ENCODE results near the gene SRSF4.

The SRSF4 gene

DNA sequence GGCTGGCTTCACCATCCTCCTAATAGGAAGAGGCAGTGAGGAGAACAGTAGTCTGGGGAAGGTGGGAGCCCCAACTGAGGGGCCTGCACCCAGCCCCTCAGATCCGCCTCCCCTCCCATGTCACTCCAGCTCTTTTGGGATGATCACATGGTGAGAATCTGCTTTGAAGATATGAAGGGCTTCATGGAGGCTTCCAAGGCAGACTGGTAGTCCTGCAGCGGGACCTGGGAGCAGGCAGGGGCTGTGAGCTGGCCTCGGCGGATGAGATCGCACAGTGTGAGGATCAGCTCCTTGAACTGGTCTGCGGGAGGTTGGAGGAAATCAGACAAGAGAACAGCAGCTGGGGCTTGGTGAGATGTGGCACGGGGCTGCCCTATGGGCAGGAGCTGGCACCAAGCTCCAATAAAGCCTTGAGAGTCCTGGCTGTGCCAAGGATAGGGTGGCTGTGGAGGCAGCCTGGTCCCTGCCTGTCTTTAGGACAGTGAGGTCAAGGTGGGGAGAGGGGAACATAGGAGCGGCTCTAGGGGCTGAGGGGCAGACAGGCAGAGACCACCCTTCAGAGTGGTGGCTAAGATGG, 12.3 kb upstream of the SRSF4 start:
- DNase-seq (no peak), ATAC-seq (replicated peaks) (no peak)
- Mint-ChIP-seq H3K27ac (no peak overlapping the region), H3K4me3 (no peak overlapping the region), H3K4me1 (no peaks in the 10 kb centered on the region), H3K36me3 (peaks cover 40 to 49% of the 10 kb centered on the region in 2 donors), H3K9me3 (peaks cover 0 to 2% of the 10 kb centered on the region in 2 donors), H3K27me3 (no peaks in the 10 kb centered on the region)

GRCh38 chr1:29190718-29191117, 9.0 kb upstream of the SRSF4 start:
- Mint-ChIP-seq H3K36me3 (peaks cover 30 to 44% of the 10 kb centered on the region in 2 donors), H3K4me1 (no peaks in the 10 kb centered on the region), H3K27ac (no peak overlapping the region), H3K27me3 (no peaks in the 10 kb centered on the region), H3K9me3 (peaks cover 0 to 2% of the 10 kb centered on the region in 2 donors), H3K4me3 (no peak overlapping the region)
- DNase-seq: no peak
- no peak for ATAC-seq (replicated peaks)

- no peaks in the 10 kb centered on the region for H3K27me3 Mint-ChIP-seq
- H3K27ac Mint-ChIP-seq: no peak overlapping the region
- no peak for ATAC-seq (replicated peaks)
- no peaks in the 10 kb centered on the region for H3K4me1 Mint-ChIP-seq
- H3K9me3 Mint-ChIP-seq: peaks cover 0 to 2% of the 10 kb centered on the region in 2 donors
- peaks cover 6 to 11% of the 10 kb centered on the region in 2 donors for H3K36me3 Mint-ChIP-seq
- H3K4me3 Mint-ChIP-seq: no peak overlapping the region
- no peak for DNase-seq
Observed at GRCh38 chr1:29186707-29187106, 5.0 kb upstream of the SRSF4 start.

- Mint-ChIP-seq H3K9me3 (peaks cover 0 to 2% of the 10 kb centered on the region in 2 donors), H3K4me3 (no peak overlapping the region), H3K27ac (no peak overlapping the region), H3K4me1 (no peaks in the 10 kb centered on the region), H3K36me3 (peaks cover 7 to 11% of the 10 kb centered on the region in 2 donors), H3K27me3 (no peaks in the 10 kb centered on the region)
- ATAC-seq (replicated peaks): no peak
- DNase-seq: no peak
Observed at GRCh38 chr1:29186252-29186651, 4.6 kb upstream of the SRSF4 start.

- Mint-ChIP-seq H3K4me3 (peak overlapping the region in 1 of 2 donors; percentile 15), H3K9me3 (no peaks in the 10 kb centered on the region), H3K36me3 (peaks cover 14 to 20% of the 10 kb centered on the region in 2 donors), H3K27ac (peak overlapping the region; percentile 6), H3K4me1 (peaks cover 14 to 19% of the 10 kb centered on the region in 2 donors), H3K27me3 (no peaks in the 10 kb centered on the region)
- no peak for DNase-seq
- no peak for ATAC-seq (replicated peaks)
Observed at GRCh38 chr1:29183287-29183686, 1.6 kb upstream of the SRSF4 start.

GRCh38 chr1:29180497-29181412, 945 bp downstream of the SRSF4 start:
- Mint-ChIP-seq H3K27me3 (no peaks in the 10 kb centered on the region), H3K4me1 (peaks cover 22 to 43% of the 10 kb centered on the region in 2 donors), H3K4me3 (peak overlapping the region; percentile 91 to 95), H3K9me3 (no peaks in the 10 kb centered on the region), H3K27ac (peak overlapping the region; percentile 99), H3K36me3 (peaks cover 21 to 28% of the 10 kb centered on the region in 2 donors)
- DNase-seq (no peak), ATAC-seq (replicated peaks) (no peak)

DNA sequence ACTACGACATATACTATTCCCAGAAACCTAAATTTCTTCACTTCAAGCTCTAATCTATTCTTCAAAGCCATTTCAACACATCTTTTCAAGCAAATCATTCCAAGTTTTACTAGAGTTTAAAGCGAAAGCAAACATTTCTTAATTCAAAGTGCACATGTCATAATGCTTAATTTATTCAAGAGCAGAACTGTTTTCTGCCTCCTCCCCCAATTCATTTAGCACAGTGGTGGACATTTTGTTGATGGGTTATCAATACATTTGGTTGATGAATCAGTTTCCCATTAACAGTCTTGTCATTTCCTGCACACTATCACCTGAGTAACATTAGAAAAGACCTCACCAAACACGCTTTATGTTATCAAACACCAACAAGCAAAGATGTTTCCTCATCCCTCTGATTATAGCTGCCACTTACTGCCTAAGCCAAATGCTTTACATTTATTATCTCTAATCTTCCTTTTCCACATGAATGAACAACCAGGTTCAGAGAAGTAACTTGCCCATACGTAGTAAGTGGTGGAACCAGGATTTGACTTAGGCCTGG, 2.0 kb downstream of the SRSF4 start:
- H3K4me1 Mint-ChIP-seq: peaks cover 22 to 43% of the 10 kb centered on the region in 2 donors
- DNase-seq (no peak), ATAC-seq (replicated peaks) (no peak)
- H3K27me3 Mint-ChIP-seq: no peaks in the 10 kb centered on the region
- H3K36me3 Mint-ChIP-seq: peaks cover 22 to 28% of the 10 kb centered on the region in 2 donors
- peak overlapping the region; percentile 37 for H3K27ac Mint-ChIP-seq
- H3K4me3 Mint-ChIP-seq: peak overlapping the region; percentile 91 to 95
- no peaks in the 10 kb centered on the region for H3K9me3 Mint-ChIP-seq

- H3K27ac Mint-ChIP-seq: no peak overlapping the region
- ATAC-seq (replicated peaks) (no peak), DNase-seq (no peak)
- no peaks in the 10 kb centered on the region for H3K27me3 Mint-ChIP-seq
- H3K4me1 Mint-ChIP-seq: peaks cover 29 to 53% of the 10 kb centered on the region in 2 donors
- H3K36me3 Mint-ChIP-seq: peaks cover 27 to 37% of the 10 kb centered on the region in 2 donors
- H3K9me3 Mint-ChIP-seq: no peaks in the 10 kb centered on the region
- H3K4me3 Mint-ChIP-seq: no peak overlapping the region
Observed at GRCh38 chr1:29177022-29177705, 4.5 kb downstream of the SRSF4 start.

DNA sequence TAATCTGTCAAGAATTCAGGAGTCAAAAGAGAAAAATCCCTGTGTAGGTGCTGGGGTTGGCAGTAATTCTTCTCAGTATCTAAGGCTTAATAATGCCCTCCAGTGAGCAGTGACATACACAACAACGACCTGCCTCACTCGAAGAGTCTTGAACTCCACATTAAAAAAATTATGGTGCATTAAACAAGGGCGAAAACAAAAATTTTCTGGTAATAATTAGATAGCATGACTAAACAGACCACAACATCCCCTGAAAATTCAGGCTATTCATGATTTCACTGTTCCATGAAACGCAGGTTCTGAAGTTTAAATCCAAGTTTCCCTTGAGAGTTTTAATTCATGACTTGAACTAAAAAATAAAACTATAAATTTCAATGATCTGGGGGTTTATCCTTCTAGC, 5.1 kb downstream of the SRSF4 start:
- Mint-ChIP-seq H3K4me3 (no peak overlapping the region), H3K4me1 (peaks cover 31 to 57% of the 10 kb centered on the region in 2 donors), H3K27ac (no peak overlapping the region), H3K36me3 (peaks cover 27 to 37% of the 10 kb centered on the region in 2 donors), H3K9me3 (no peaks in the 10 kb centered on the region), H3K27me3 (no peaks in the 10 kb centered on the region)
- DNase-seq (no peak), ATAC-seq (replicated peaks) (no peak)

GRCh38 chr1:29172415-29172939, 9.2 kb downstream of the SRSF4 start:
- Mint-ChIP-seq H3K36me3 (peaks cover 20 to 38% of the 10 kb centered on the region in 2 donors), H3K4me1 (peaks cover 33 to 65% of the 10 kb centered on the region in 2 donors), H3K27me3 (no peaks in the 10 kb centered on the region), H3K9me3 (no peaks in the 10 kb centered on the region), H3K27ac (no peak overlapping the region), H3K4me3 (peak overlapping the region in 1 of 2 donors; percentile 50)
- ATAC-seq (replicated peaks) (no peak), DNase-seq (no peak)

DNA sequence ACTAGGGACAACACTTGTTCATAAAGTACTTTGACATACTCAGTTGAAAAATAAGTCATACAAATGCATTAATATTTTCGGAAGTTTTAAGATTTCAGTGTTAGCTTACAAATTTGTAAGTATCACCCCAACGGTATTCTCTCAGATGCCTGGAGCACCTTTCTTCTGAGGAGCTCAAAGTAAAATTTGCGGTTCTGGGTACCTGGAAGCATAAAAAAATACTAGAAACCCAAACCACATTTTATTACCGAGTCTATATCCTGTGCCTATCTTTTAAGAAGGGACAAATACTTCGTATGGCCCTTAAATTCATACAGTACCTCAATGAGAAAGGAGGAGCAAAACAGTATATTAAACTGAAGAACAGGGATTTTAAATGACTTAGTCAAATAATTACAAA, 10.2 kb downstream of the SRSF4 start:
- no peak for ATAC-seq (replicated peaks)
- Mint-ChIP-seq H3K27ac (peak overlapping the region; percentile 93), H3K4me3 (peak overlapping the region in 1 of 2 donors; percentile 79), H3K36me3 (peaks cover 17 to 42% of the 10 kb centered on the region in 2 donors), H3K27me3 (no peaks in the 10 kb centered on the region), H3K9me3 (no peaks in the 10 kb centered on the region), H3K4me1 (peaks cover 28 to 61% of the 10 kb centered on the region in 2 donors)
- DNase-seq: no peak

DNA sequence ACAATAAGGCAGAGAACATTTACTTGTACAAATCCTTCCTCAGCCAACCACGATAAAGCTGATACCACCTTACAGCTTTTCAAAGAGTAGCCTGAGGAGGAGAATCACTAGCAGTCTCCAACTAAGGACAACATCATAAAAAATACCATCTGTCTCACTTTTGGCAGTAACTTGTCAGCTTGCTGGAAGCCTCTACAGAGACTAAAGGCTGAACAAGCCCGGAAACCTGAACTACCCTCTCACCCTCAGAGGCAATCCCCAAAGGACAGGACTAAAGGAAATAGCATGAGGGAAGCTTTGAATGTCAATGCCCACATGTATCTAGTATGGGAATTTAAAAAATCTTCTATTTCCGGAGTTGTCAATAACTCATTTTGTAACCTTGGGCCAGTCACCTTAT, 10.6 kb downstream of the SRSF4 start:
- H3K9me3 Mint-ChIP-seq: no peaks in the 10 kb centered on the region
- H3K4me1 Mint-ChIP-seq: peaks cover 27 to 59% of the 10 kb centered on the region in 2 donors
- peak overlapping the region; percentile 62 to 79 for H3K4me3 Mint-ChIP-seq
- H3K36me3 Mint-ChIP-seq: peaks cover 17 to 40% of the 10 kb centered on the region in 2 donors
- no peaks in the 10 kb centered on the region for H3K27me3 Mint-ChIP-seq
- peak overlapping the region; percentile 93 for H3K27ac Mint-ChIP-seq
- DNase-seq (no peak), ATAC-seq (replicated peaks) (peak; percentile 50 to 96)

DNA sequence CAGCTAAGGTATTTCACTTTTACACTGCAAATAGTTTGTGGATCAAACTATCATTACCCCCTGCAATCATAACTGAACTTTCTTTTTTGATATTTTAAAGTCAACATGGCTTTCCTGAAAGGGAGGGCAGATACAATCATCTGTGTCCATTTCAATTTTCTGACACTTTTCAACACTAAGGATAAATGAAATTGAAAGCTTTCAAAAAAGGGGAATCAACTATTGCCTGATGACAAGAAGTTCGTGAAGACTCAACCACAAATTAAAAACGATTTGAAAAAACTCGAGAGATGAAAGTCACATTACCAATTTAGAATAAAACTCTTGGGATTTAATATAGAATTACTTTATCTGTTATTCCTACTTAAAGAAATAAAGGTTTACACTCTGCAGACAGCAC, 11.7 kb downstream of the SRSF4 start:
- Mint-ChIP-seq H3K27ac (peak overlapping the region; percentile 68), H3K9me3 (no peaks in the 10 kb centered on the region), H3K4me1 (peaks cover 30 to 57% of the 10 kb centered on the region in 2 donors), H3K36me3 (peaks cover 20 to 47% of the 10 kb centered on the region in 2 donors), H3K4me3 (peak overlapping the region in 1 of 2 donors; percentile 23), H3K27me3 (no peaks in the 10 kb centered on the region)
- DNase-seq (no peak), ATAC-seq (replicated peaks) (no peak)

DNA sequence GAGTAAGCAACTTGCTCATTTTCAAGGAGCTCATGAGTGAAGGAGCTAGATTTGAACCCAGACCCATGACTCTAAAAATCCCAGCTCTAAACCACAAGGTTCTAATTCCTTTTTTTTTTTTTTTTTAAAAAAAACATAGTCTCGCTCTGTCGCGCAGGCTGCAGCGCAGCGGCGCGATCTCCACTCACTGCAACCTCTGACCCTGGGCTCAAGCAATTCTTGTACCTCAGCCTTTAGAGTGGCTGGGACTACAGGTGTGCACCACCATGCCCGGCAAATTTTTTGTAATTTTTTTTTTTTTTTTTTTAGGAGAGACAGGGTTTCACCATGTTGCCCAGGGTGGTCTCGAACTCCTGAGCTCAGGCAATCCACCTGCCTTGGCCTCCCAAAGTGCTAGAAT, 13.8 kb downstream of the SRSF4 start:
- no peak overlapping the region for H3K4me3 Mint-ChIP-seq
- no peak for DNase-seq
- no peak for ATAC-seq (replicated peaks)
- H3K36me3 Mint-ChIP-seq: peaks cover 25 to 50% of the 10 kb centered on the region in 2 donors
- H3K27me3 Mint-ChIP-seq: no peaks in the 10 kb centered on the region
- H3K27ac Mint-ChIP-seq: no peak overlapping the region
- H3K4me1 Mint-ChIP-seq: peaks cover 33 to 64% of the 10 kb centered on the region in 2 donors
- no peaks in the 10 kb centered on the region for H3K9me3 Mint-ChIP-seq
